ES-I3 (cell line): ENCODE results near the gene SETD6.

Experiments
- H3K36me3 ChIP-seq: 2 replicates; pipeline ENCODE4 v1.6.1; 2013; ENCODE audit warnings: mild to moderate bottlenecking, low read length, control low read depth, moderate library complexity; ENCODE audit not compliant: insufficient read depth
- H3K4me1 ChIP-seq: 2 replicates; pipeline ENCODE4 v1.6.1; 2013; ENCODE audit warnings: mild to moderate bottlenecking, control low read depth, low read length; ENCODE audit not compliant: insufficient read depth
- H3K9ac ChIP-seq: 2 replicates; pipeline ENCODE4 v1.6.1; 2013; ENCODE audit warnings: low read depth, mild to moderate bottlenecking, low read length, moderate library complexity
- H3K9me3 ChIP-seq: 2 replicates; pipeline ENCODE4 v1.6.1; 2013; ENCODE audit warnings: mild to moderate bottlenecking, low read length, moderate library complexity; ENCODE audit not compliant: control insufficient read depth, insufficient read depth

The SETD6 gene

DNA sequence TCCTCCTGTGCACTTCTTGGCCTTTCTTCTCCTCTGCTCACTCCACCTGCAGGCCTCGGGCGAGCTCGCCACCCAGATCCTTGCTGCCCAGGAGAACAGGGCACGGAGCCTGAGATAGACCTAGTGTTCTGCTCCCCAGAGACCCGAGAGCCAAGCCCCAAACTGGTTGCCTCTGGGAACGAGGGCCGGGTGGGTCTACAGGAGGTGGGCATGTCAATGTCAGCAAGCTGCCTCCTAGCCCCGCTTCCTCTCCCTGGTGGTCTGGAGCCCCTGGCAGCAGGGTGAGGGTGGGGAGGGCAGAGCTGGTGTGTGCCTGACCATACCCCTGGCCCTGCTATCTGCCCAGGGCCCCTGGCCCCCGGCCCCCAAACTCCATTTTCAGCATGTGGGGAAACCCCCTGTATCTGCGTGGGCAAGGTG is 16.2 kb upstream of the SETD6 start:
- Histone ChIP-seq H3K9me3 (no peaks in the 10 kb centered on the region), H3K4me1 (no peaks in the 10 kb centered on the region; the same call in 1 of the 2 replicates), H3K9ac (no peak overlapping the region), H3K36me3 (no peaks in the 10 kb centered on the region)

- Histone ChIP-seq H3K9me3 (no peaks in the 10 kb centered on the region), H3K4me1 (no peaks in the 10 kb centered on the region; the same call in 1 of the 2 replicates), H3K9ac (peak within 1 kb of the TSS; percentile 62; the same call in 1 of the 2 replicates), H3K36me3 (no peaks in the 10 kb centered on the region)
These were observed 15.5 kb upstream of the SETD6 start, which contains the start of gene NDRG4 for GRCh38 chr16:58499615-58500351. TSS of gene NDRG4 (plus strand) at chr16:58500143. CDS start at chr16:58500249, 106 bp downstream.

DNA sequence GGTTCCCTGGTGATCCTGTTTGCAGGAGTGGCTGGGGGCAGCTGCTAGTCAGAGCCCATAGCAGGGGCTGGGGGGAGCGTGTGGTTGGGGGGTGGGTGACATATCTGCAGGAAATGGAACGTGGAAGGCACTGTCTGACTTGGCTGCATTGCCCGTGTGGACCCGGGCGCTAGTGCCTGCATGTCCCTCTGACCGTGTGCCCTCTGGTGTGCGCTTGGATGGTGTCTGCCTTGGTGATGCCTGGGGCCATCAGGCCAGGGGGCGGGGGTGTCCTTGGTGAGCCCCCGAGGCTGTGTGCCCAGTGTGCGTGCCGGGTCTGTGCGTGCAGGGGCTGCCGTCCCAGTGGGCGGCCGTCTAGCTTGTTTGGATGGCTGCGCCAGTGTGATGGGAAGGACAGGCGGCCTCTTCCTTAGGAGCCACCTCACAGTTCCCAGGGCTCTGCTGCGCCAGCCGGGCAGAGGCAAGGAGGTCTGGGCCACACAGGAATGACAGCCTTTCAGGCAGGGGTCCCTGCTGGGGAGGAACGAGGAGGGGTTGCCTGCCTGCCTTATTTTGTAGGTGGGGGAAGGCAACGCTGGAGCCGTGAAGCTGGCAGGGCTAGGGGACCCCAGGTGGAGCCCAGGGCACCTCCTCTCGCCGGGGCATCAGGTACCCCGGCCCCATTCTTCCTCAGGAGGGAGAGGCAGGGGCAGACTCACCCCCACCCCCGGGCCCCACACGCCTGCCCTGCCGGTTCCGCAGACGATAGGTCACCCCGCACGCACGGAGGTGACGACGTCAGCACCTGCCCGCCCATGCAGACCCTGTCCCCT is 14.7 kb upstream of the SETD6 start:
- peak overlapping the region; percentile 62; the same call in 1 of the 2 replicates for H3K9ac ChIP-seq
- H3K4me1 ChIP-seq = no peaks in the 10 kb centered on the region; the same call in 1 of the 2 replicates
- no peaks in the 10 kb centered on the region for H3K36me3 ChIP-seq
- no peaks in the 10 kb centered on the region for H3K9me3 ChIP-seq

DNA sequence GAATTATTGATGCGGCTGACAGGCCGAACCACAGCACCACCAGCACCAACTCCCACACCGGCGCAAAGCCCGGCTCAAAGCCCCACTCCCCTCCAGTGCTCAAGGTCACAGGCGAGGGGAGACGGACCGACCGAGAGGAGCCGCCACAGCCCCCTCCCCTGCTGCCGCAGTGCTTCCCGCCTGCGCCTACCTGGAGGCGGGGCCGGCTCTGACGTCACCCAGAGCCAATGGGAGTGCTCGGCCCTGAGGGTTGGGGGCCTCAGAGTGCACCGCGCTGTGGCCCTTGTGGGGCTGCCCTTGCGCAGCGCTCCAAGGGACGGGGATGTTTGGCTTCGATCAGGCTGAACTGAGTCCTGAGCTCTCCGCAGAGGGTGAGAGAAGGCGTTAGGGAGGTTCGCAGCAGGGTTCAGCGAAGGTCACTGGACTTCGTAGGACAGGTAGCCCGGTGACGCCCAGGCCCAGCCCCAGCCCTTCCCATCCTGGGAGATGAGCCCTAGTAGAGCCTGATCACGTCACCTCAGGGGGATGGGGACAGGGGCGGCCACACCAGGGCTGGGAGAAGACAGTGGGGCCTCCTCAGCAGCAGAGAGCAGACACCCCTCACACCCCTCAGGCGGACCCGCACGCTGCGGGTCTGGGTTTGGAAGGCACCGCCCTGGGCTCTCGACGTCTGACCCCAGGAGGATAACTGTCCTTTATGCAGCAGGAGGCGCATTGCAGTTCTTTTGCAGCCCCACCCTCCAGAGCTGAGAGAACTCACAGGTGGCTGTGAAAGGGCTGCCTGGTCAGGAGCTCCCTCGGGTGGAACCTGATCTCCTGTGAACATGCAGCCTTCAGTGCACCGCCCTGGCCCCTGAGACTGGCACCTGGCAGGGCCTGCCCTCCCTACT is 13.8 kb upstream of the SETD6 start:
- peak overlapping the region; percentile 62 for H3K9ac ChIP-seq

GRCh38 chr16:58502217-58502921 is 12.9 kb upstream of the SETD6 start:
- Histone ChIP-seq H3K36me3 (no peaks in the 10 kb centered on the region), H3K9me3 (no peaks in the 10 kb centered on the region), H3K9ac (no peak overlapping the region; the same call in 1 of the 2 replicates), H3K4me1 (no peaks in the 10 kb centered on the region)

More for the DNA sequence above, 13.8 kb upstream of the SETD6 start:
- Histone ChIP-seq H3K9me3 (no peaks in the 10 kb centered on the region), H3K4me1 (no peaks in the 10 kb centered on the region), H3K36me3 (no peaks in the 10 kb centered on the region)

GRCh38 chr16:58503166-58503862 is 12.0 kb upstream of the SETD6 start:
- no peaks in the 10 kb centered on the region for H3K9me3 ChIP-seq
- no peaks in the 10 kb centered on the region for H3K36me3 ChIP-seq
- no peak overlapping the region for H3K9ac ChIP-seq
- H3K4me1 ChIP-seq = no peaks in the 10 kb centered on the region

GRCh38 chr16:58503863-58504688 is 11.2 kb upstream of the SETD6 start:
- H3K4me1 ChIP-seq = no peaks in the 10 kb centered on the region
- H3K36me3 ChIP-seq = no peaks in the 10 kb centered on the region
- H3K9ac ChIP-seq = no peak overlapping the region
- H3K9me3 ChIP-seq = no peaks in the 10 kb centered on the region

DNA sequence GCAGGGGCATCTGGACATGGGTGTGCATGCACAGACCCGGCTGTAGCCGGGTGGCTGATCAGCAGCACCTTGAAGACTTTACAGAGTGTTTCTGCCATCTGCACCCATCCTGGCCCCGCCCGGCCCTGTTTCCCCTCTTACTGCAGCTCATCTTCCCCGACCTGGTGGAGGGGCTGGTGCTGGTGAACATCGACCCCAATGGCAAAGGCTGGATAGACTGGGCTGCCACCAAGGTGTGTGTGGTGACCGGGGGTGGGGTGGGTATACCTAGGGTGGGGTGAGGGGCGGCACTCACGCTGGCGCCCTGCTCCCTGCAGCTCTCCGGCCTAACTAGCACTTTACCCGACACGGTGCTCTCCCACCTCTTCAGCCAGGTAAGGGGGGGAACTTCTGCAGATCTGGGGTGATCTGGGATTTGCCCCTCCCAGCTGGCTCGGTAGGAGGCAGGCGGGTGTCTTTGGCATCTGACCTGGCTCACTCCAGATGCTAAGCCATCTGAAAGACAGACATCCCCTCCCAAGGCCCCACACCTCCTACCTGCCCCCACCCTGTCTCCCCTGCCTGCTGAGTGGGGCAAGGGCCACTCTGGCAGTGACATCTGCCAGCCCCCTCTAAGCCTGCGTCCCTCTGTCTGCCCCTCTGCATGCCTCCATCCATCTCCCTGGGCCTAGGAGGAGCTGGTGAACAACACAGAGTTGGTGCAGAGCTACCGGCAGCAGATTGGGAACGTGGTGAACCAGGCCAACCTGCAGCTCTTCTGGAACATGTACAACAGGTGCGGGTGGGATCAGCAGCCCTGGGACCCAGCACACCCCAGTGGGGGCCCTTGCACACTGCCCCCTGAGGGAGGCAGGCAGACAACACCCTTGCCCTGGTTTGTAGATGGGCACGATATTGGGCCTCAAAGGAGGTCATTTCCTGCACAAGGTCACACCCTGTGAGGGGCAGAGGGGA is 8.8 kb upstream of the SETD6 start:
- no peak overlapping the region for H3K9ac ChIP-seq
- H3K36me3 ChIP-seq = no peaks in the 10 kb centered on the region; the same call in 1 of the 2 replicates
- no peaks in the 10 kb centered on the region for H3K9me3 ChIP-seq
- H3K4me1 ChIP-seq = no peaks in the 10 kb centered on the region

GRCh38 chr16:58507195-58507962 is 7.9 kb upstream of the SETD6 start:
- Histone ChIP-seq H3K4me1 (no peaks in the 10 kb centered on the region), H3K36me3 (no peaks in the 10 kb centered on the region; the same call in 1 of the 2 replicates), H3K9ac (no peak overlapping the region), H3K9me3 (no peaks in the 10 kb centered on the region)

DNA sequence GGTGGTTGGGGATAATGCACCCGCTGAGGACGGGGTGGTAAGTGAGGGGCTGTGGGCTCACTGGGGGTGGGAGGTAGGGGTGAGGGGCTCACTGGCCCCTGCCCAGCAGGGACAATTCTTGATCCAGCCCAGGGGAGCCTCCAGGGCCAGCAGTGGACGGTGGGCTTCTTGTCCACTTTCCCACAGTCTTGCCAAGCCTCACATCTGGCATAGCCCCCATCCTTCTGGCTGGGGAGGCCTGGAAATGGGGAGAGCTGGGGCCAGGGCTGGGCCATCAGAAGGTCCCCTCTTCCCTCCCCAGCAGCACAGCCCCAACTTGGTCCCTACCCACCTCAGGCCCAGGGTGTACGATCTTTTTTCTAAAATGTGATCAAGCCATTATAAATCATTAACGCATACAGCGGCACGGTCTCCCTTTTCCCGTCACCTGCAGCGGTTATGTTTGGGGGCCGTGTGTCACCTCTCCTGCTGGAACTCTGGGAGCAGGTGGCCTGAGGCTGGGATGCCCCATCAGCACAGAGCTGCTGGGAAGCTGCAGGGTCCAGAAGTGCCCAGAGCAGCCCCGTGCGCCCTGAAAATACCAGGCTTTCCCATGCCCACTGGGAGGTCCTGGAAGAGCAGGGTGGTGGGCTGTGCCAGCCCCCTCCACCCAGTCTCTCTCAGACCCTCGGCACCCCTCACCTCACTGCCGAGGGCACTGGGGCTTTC is 7.2 kb upstream of the SETD6 start:
- H3K9me3 ChIP-seq = no peaks in the 10 kb centered on the region
- H3K36me3 ChIP-seq = no peaks in the 10 kb centered on the region; the same call in 1 of the 2 replicates
- no peaks in the 10 kb centered on the region for H3K4me1 ChIP-seq
- no peak overlapping the region for H3K9ac ChIP-seq
